K562 (cell line): ENCODE measurements around the gene ZC3H11A. TPM values are rescaled to one million over a fixed set of nuclear protein-coding genes. Genes with fewer than 3 reads are reported as not detected.

ENCODE experiments used
- ARID3A ChIP-seq: IDR thresholded peaks from 2 replicates; pipeline ENCODE4 v1.6.1; 2012; ENCODE audit warnings: low read depth, low read length, improper control_type of control experiment, borderline replicate concordance
- CEBPB ChIP-seq: fragments of 450-650 bp; IDR thresholded peaks from 2 replicates; pipeline ENCODE4 v1.6.1; 2016; ENCODE audit warnings: missing genetic modification characterization, missing compliant biosample characterization
- DPF2 ChIP-seq: fragments of 450-650 bp; IDR thresholded peaks from 2 replicates; pipeline ENCODE4 v1.6.1; 2016
- FOXJ2 ChIP-seq: fragments of 200-800 bp; sonication (Bioruptor generic); IDR thresholded peaks from 2 replicates; pipeline ENCODE4 v1.6.1; 2016; ENCODE audit warnings: missing genetic modification characterization, missing compliant biosample characterization
- HDAC1 ChIP-seq, 2 experiments: fragments of 450-650 bp; IDR thresholded peaks; 2 replicates each; pipeline ENCODE4 v1.6.1; 2016 to 2017; ENCODE audit warnings: inconsistent platforms in 1 of 2, mild to moderate bottlenecking in 1 of 2, moderate library complexity in 1 of 2
- HDAC3 ChIP-seq: fragments of 450-650 bp; IDR thresholded peaks from 2 replicates; pipeline ENCODE4 v1.6.1; 2018; ENCODE audit warnings: borderline replicate concordance, mild to moderate bottlenecking, moderate library complexity; ENCODE audit not compliant: partially characterized antibody
- KLF16 ChIP-seq: IDR thresholded peaks from 2 replicates; pipeline ENCODE4 v1.6.1; 2016; ENCODE audit warnings: antibody characterized with exemption
- TCF7 ChIP-seq: sonication (generic); IDR thresholded peaks from 2 replicates; pipeline ENCODE4 v1.6.1; 2016; ENCODE audit warnings: antibody characterized with exemption, borderline replicate concordance
- polyA plus RNA-seq, 8 experiments: library from polyadenylated mRNA; depleted of rRNA in 4 of 8; stranded (reverse) in 5 of 8; unstranded in 3 of 8; fragments of >200 nt; fragmentation: Nextera tagmentation in 2 of 8; fragmentation: Illumina TruSeq in 1 of 8; extraction: Ambion mirVana in 2 of 8; extraction: Trizol in 1 of 8; gene quantifications; 2 replicates each; pipeline versions ENCODE4 v1.2.1 to v1.2.3, GENCODE V29; 2011 to 2014; ENCODE audit warnings: inconsistent platforms in 1 of 8, missing spikeins in 1 of 8
- total RNA-seq, 7 experiments: library from RNA; depleted of rRNA in 6 of 7; stranded (reverse); fragments of >200 nt in 6 of 7; fragmentation: Illumina TruSeq in 2 of 7; extraction: Trizol in 2 of 7; gene quantifications; 2 replicates each; pipeline versions ENCODE4 v1.2.1 to v1.2.3, GENCODE V29; 2011 to 2021; ENCODE audit warnings: low replicate concordance in 1 of 7
- TF ChIP-seq, protein P1 (sequence below): conservative IDR thresholded peaks from 2 replicates; pipeline ENCODE4 v1.6.1; 2011; ENCODE audit warnings: low read depth, mild to moderate bottlenecking, low read length; ENCODE audit not compliant: control insufficient read depth
- TF ChIP-seq, protein P2 (sequence below), 2 experiments: fragments of 450-650 bp; conservative IDR thresholded peaks; 2 replicates each; pipeline ENCODE4 v1.6.1; 2017; ENCODE audit warnings: mild to moderate bottlenecking in 2 of 2, moderate library complexity in 2 of 2

Gene ZC3H11A
- total and polyA plus RNA-seq, 9 of the 15 experiments (the other 6 are each of a cell fraction or from before 2014, with no cell fraction given): 34.2 to 137 (median 102) TPM

DNA sequence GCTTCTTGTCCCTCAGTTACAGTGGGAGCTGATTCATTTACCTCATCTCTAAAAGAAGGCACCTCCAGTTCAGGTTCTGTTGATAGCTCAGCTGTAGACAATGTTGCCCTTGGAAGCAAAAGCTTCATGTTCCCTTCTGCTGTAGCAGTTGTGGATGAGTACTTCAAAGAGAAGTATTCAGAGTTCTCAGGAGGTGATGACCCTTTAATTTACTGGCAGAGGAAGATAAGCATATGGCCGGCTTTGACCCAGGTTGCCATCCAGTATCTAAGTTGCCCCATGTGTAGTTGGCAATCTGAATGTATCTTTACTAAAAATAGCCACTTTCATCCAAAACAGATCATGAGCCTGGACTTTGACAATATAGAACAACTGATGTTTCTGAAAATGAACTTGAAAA, 4.5 kb downstream of the ZC3H11A start (continued):
- TF ChIP-seq HDAC3 (peak; percentile 33), ARID3A (peak; percentile 7; the same call in 1 of the 2 replicates), HDAC1 (IDR thresholded peaks at IDR 0.05) (0 out of 4 replicates have a peak, but pooled peaks of 1 of the 2 experiments have one; percentile 17), CEBPB (tag) (no peak), FOXJ2 (tag) (no peak), DPF2 (peak; percentile 60; the same call in 1 of the 2 replicates), TCF7 (peak; percentile 81; the same call in 1 of the 2 replicates), KLF16 (peak; percentile 4; the same call in 1 of the 2 replicates)
- TF ChIP-seq, protein P1, sequence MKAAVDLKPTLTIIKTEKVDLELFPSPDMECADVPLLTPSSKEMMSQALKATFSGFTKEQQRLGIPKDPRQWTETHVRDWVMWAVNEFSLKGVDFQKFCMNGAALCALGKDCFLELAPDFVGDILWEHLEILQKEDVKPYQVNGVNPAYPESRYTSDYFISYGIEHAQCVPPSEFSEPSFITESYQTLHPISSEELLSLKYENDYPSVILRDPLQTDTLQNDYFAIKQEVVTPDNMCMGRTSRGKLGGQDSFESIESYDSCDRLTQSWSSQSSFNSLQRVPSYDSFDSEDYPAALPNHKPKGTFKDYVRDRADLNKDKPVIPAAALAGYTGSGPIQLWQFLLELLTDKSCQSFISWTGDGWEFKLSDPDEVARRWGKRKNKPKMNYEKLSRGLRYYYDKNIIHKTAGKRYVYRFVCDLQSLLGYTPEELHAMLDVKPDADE: no peak
- TF ChIP-seq, protein P2, sequence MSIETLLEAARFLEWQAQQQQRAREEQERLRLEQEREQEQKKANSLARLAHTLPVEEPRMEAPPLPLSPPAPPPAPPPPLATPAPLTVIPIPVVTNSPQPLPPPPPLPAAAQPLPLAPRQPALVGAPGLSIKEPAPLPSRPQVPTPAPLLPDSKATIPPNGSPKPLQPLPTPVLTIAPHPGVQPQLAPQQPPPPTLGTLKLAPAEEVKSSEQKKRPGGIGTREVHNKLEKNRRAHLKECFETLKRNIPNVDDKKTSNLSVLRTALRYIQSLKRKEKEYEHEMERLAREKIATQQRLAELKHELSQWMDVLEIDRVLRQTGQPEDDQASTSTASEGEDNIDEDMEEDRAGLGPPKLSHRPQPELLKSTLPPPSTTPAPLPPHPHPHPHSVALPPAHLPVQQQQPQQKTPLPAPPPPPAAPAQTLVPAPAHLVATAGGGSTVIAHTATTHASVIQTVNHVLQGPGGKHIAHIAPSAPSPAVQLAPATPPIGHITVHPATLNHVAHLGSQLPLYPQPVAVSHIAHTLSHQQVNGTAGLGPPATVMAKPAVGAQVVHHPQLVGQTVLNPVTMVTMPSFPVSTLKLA (conservative IDR thresholded peaks at IDR 0.05): 0 out of 4 replicates have a peak, but pooled peaks of 1 of the 2 experiments have one; percentile 28
- TF ChIP-seq, all 486 proteins: peak for 35
